Osteoblast (primary cell): Measurements from ENCODE around the gene CLEC4A. TPM values are rescaled to one million over a fixed set of nuclear protein-coding genes. Genes with fewer than 3 reads are reported as not detected.

Source experiments
- DNase-seq: peaks from one replicate; pipeline ENCODE4 v3.0.0; 2011; ENCODE audit warnings: low spot score, mixed read lengths; ENCODE audit not compliant: insufficient read length; ENCODE audit errors: missing footprints
- H2AFZ ChIP-seq: 2 replicates; pipeline ENCODE4 v1.6.0; 2011; ENCODE audit warnings: mild to moderate bottlenecking, low read length
- H3K27ac ChIP-seq: 2 replicates; pipeline ENCODE4 v1.5.1; 2011; ENCODE audit warnings: mild to moderate bottlenecking, low read depth, low read length, moderate library complexity
- H3K27me3 ChIP-seq: 2 replicates; pipeline ENCODE4 v1.6.0; 2012; ENCODE audit warnings: mild to moderate bottlenecking, control low read depth, inconsistent platforms, low read length, moderate library complexity; ENCODE audit not compliant: insufficient read depth
- H3K36me3 ChIP-seq: 2 replicates; pipeline ENCODE4 v1.5.1; 2011; ENCODE audit warnings: mild to moderate bottlenecking, low read length, control low read depth, moderate library complexity; ENCODE audit not compliant: insufficient read depth
- H3K4me1 ChIP-seq: 2 replicates; pipeline ENCODE4 v1.5.1; 2011; ENCODE audit warnings: mild to moderate bottlenecking, low read length, control low read depth, moderate library complexity; ENCODE audit not compliant: insufficient read depth
- H3K4me2 ChIP-seq: 2 replicates; pipeline ENCODE4 v1.6.0; 2011; ENCODE audit warnings: mild to moderate bottlenecking, low read length; ENCODE audit not compliant: insufficient read depth
- H3K4me3 ChIP-seq: fragments of 200-600 bp; sonication (generic); 3 replicates; pipeline ENCODE4 v1.5.1; 2012; ENCODE audit warnings: mild to moderate bottlenecking, low read length, inconsistent platforms; ENCODE audit not compliant: insufficient read depth
- H3K79me2 ChIP-seq: 2 replicates; pipeline ENCODE4 v1.6.0; 2012; ENCODE audit warnings: mild to moderate bottlenecking, low read length, control low read depth, inconsistent platforms; ENCODE audit not compliant: insufficient read depth
- H3K9me3 ChIP-seq: 2 replicates; pipeline ENCODE4 v1.5.1; 2011; ENCODE audit warnings: low read depth, low read length, control low read depth
- H4K20me1 ChIP-seq: 2 replicates; pipeline ENCODE4 v1.6.0; 2012; ENCODE audit warnings: mild to moderate bottlenecking, low read length, control low read depth; ENCODE audit not compliant: insufficient read depth
- total RNA-seq: library from RNA; depleted of rRNA; stranded (reverse); fragments of >200 nt; gene quantifications from 2 replicates; pipeline ENCODE4 v1.2.3, GENCODE V29; 2012
- TF ChIP-seq, protein P1 (sequence below): IDR thresholded peaks from 2 replicates; pipeline ENCODE4 v1.5.1; 2011; ENCODE audit warnings: mild to moderate bottlenecking, low read depth, low read length, moderate library complexity; ENCODE audit errors: extremely low read depth

Gene CLEC4A
- total RNA-seq, 1 donor: 0.72 TPM

DNA sequence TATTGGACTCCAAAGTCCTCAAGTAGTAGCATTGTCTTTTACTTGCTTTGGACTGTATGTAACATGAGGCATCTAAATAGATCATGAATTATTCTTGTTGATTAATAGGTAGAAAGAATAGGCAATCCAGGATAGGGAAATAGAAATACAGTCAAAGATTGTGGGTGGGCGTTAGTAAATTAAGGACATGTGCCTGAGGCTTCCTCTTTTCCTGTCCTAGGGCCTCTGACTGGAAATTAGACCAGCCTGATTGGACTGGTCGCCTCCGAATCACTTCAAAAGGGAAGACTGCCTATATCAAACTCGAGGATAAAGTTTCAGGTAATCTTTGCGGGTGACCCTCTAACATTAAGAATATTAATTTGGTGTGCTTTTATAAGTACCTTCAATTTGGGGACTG, 33.7 kb upstream of the CLEC4A start:
- no peaks in the 10 kb centered on the region for H3K9me3 ChIP-seq
- H3K4me2 ChIP-seq: no peak overlapping the region
- H4K20me1 ChIP-seq: peaks cover 20% of the 10 kb centered on the region
- no peak overlapping the region for H3K27ac ChIP-seq
- H3K79me2 ChIP-seq: peaks cover 48% of the 10 kb centered on the region
- H3K4me1 ChIP-seq: no peaks in the 10 kb centered on the region
- H3K27me3 ChIP-seq: no peaks in the 10 kb centered on the region
- TF ChIP-seq, protein P1, sequence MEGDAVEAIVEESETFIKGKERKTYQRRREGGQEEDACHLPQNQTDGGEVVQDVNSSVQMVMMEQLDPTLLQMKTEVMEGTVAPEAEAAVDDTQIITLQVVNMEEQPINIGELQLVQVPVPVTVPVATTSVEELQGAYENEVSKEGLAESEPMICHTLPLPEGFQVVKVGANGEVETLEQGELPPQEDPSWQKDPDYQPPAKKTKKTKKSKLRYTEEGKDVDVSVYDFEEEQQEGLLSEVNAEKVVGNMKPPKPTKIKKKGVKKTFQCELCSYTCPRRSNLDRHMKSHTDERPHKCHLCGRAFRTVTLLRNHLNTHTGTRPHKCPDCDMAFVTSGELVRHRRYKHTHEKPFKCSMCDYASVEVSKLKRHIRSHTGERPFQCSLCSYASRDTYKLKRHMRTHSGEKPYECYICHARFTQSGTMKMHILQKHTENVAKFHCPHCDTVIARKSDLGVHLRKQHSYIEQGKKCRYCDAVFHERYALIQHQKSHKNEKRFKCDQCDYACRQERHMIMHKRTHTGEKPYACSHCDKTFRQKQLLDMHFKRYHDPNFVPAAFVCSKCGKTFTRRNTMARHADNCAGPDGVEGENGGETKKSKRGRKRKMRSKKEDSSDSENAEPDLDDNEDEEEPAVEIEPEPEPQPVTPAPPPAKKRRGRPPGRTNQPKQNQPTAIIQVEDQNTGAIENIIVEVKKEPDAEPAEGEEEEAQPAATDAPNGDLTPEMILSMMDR: no peak
- peaks cover 51% of the 10 kb centered on the region for H3K36me3 ChIP-seq
- no peak overlapping the region for H2AFZ ChIP-seq
- H3K4me3 ChIP-seq: no peak overlapping the region
- DNase-seq: no peak

DNA sequence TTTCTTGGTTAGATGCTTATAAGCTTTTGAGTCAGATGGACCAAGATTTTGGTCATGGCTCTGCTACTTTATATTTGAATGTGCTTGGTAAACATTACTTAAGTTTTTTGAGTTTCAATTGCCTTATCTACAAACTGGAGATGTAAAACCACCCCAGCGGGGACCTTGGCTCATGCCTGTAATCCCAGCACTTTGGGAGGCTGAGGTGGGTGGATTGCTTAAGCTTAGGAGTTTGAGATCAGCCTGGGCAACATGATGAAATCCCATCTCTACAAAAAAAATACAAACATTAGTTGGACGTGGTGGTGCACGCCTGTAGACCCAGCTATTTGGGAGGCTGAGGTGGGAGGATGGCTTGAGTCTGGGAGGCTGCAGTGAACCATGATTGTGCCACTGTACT, 30.1 kb upstream of the CLEC4A start:
- no peak overlapping the region for H3K4me3 ChIP-seq
- no peaks in the 10 kb centered on the region for H3K9me3 ChIP-seq
- DNase-seq: no peak
- no peaks in the 10 kb centered on the region for H3K27me3 ChIP-seq
- no peaks in the 10 kb centered on the region for H3K4me1 ChIP-seq
- no peak overlapping the region for H2AFZ ChIP-seq
- peaks cover 14% of the 10 kb centered on the region for H3K79me2 ChIP-seq
- no peak overlapping the region for H3K27ac ChIP-seq
- no peak overlapping the region for H3K4me2 ChIP-seq
- peaks cover 18% of the 10 kb centered on the region for H4K20me1 ChIP-seq
- TF ChIP-seq, protein P1: no peak
- peaks cover 76% of the 10 kb centered on the region for H3K36me3 ChIP-seq

DNA sequence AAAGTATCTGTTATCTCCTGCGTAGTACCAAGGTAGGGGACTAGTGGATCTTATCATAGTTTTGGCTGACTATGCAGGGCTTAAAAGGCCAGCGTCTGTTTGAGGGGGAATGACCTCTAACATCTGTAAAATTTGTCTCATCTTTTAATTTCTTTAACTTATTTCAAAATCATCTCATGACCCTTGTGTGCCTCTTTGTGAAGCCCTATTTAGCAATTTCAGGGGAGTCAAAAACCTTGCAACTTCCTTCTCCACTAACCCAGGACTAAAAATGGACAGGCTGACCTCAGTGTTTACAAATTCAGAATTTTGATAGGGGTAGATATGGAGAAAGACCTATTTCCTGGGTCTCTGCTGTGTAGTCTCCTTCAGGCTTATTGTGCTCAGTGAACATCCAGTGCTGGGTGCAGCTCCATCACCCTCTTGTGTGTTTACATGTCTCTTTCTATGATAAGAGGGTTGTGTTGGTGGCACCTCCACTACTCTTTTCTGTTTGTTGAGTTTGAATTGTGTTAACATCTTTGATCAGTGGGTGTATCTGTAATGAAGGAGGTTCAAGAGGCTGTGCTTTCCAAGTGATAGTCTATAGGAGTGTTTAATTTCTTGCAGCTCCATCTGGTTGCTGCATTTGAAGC, 27.0 kb upstream of the CLEC4A start:
- Histone ChIP-seq H3K9me3 (no peaks in the 10 kb centered on the region), H2AFZ (no peak overlapping the region), H4K20me1 (peaks cover 9% of the 10 kb centered on the region), H3K4me1 (no peaks in the 10 kb centered on the region), H3K79me2 (no peaks in the 10 kb centered on the region), H3K27me3 (no peaks in the 10 kb centered on the region), H3K27ac (no peak overlapping the region), H3K36me3 (peaks cover 56% of the 10 kb centered on the region), H3K4me2 (no peak overlapping the region), H3K4me3 (no peak overlapping the region)
- TF ChIP-seq, protein P1: no peak
- DNase-seq: no peak

DNA sequence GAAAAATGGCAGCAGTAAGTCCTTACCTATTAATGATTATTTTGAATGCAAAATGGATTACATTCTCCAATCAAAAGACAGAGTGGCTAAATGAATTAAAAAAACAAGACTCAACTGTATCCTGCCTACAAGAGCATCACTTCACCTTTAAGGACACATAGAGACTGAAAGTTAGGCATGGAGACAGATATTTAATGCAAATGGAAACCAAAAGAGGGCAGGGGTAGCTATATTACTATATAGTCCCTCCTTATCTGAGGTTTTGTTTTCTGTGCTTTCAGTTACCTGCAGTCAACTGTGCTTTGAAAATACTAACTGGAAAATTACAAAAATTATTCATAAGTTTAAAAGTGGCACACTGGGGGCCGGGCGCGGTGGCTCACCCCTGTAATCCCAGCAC, 24.2 kb upstream of the CLEC4A start:
- Histone ChIP-seq H3K4me3 (no peak overlapping the region), H3K9me3 (no peaks in the 10 kb centered on the region), H3K27ac (no peak overlapping the region), H2AFZ (no peak overlapping the region), H3K79me2 (no peaks in the 10 kb centered on the region), H3K27me3 (no peaks in the 10 kb centered on the region), H3K4me2 (no peak overlapping the region), H4K20me1 (peaks cover 6% of the 10 kb centered on the region), H3K36me3 (peaks cover 29% of the 10 kb centered on the region), H3K4me1 (no peaks in the 10 kb centered on the region)
- TF ChIP-seq, protein P1: no peak
- DNase-seq: no peak
